NOMO-1 treated with dmso at 0.1 percent for 144 hours (cell line): ENCODE data around the gene ZNF91.
"Not testable (repeated sequence)": the region's sequence is repeated elsewhere in the genome, so short reads cannot be mapped to it uniquely, and the experiment has no call there.

Source experiments
- DNase-seq: peaks from one replicate; lab custom pipeline; 2025; ENCODE audit not compliant: unreplicated experiment; lab: John Stamatoyannopoulos, UW

ZNF91 gene

GRCh38 chr19:23321403-23321802 is 73.9 kb downstream of the ZNF91 start:
- not testable (repeated sequence) for DNase-seq

DNA sequence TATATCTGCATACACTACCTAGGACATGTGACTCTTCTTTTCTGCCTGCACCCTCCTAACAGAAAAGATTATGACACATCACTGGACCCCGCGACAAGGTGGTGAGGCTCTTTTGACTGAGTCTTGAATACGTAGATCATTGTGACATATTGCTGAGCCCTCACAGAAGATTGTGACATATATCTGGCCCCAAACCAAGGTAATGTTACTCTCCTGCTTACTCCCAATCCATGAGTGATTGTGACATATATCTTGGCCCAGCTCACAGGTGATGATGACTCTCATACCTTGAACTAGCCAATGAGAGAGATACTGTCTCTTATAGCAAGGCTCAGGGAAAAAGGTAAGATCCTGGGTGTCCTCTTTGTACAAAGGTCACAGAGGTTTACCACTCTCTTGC is 75.7 kb downstream of the ZNF91 start:
- not testable (repeated sequence) for DNase-seq

DNA sequence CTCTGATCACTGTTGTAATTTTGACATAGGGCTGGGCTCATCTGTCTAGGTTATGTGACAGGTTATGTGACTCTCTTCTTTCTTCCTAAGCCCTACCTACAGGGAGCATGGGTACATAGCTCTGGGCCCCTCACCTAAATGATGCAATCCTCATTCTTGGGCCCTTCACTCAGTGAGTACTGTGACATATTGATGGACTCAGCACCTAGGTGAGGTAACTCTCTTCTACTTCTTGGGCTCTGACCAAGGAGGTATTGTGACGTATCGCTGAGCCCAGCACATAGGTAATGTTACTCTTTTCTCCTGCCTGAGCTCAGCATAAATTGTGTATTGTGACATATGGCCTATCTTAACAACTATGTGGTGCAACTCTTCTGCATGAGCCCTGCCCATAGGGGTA is 76.3 kb downstream of the ZNF91 start:
- DNase-seq, result not testable (repeated sequence)

- DNase-seq, result no peak
Measured at GRCh38 chr19:23318143-23318542, 77.1 kb downstream of the ZNF91 start.

- no peak for DNase-seq
Measured at GRCh38 chr19:23315286-23315685, 80.0 kb downstream of the ZNF91 start.

DNA sequence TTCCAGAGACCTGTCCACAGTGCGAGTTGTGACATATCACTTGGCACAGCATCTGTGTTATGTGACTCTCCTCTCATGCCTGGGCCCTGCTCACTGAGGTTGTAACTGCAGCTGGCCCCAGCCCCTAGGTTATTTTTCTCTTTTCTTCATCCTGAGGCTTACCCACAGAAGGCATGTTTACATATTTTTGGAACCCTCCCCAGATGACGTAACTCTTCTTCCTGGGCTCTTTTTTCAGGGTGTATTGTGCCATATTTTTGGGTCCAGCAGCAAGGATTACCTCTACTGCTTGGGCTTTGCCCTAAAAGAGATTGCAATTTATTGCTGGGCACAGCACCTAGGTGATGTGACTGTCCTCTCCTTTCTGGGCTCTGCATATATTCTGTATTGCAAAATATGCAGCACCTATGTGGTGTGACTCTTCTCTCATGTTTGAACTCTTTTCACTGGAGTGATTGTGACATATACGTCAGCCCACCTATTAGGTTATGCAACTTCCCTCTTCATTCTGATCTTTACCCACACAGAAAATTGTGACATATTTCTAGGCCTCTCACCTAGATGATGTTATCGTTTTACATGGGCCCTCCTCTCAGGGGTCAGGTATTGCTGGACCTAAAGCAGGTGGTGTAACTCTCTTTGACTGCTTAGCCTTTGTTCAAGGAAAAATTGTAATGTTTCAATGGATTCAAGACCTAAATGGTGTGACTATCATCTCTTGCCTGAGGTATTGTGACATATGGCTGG is 80.6 kb downstream of the ZNF91 start:
- DNase-seq, result no peak

DNA sequence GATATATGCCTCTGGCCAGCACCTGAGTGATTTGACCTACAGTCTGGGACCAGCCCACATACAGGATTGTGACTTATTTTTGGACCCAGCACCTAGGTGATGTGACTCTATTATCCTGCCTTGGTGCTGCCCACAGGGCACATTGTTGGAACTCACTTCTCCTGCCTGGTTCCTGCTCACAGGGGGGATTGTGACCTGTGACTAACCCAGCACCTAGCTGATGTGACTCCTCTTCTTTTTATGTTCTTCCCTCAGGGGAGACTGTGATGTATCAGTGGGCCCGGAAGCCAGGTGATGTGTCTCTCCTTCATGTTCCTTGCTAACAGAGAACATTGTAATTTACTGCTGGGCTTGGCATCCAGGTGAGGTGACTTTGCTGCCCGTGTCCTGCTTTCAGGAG is 82.1 kb downstream of the ZNF91 start:
- no peak for DNase-seq

- no peak for DNase-seq
Measured at GRCh38 chr19:23312515-23312914, 82.8 kb downstream of the ZNF91 start.

GRCh38 chr19:23311551-23311950 is 83.7 kb downstream of the ZNF91 start:
- DNase-seq, result no peak

DNA sequence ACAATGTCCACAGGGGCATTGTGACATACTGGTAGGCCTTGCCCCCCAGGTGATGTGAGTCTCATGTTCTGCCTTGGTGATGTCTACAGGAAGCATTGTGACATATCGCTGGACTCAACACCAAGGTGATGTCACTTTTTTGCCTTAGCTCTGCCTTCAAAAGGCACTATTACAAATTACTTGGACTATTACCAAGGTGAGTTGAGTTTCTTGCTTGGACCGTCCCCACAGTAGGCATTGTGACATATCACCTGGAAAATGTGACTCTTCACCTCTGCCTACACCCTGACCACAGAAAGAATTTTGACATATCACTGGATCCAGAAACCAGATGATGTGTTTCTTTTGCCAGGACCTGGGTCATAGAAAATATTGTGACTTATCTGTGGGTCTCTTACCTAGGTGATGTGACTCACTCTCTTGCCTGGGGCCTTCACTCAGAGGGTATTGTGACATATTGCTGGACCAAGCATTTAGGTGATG is 84.5 kb downstream of the ZNF91 start:
- DNase-seq, result no peak

DNA sequence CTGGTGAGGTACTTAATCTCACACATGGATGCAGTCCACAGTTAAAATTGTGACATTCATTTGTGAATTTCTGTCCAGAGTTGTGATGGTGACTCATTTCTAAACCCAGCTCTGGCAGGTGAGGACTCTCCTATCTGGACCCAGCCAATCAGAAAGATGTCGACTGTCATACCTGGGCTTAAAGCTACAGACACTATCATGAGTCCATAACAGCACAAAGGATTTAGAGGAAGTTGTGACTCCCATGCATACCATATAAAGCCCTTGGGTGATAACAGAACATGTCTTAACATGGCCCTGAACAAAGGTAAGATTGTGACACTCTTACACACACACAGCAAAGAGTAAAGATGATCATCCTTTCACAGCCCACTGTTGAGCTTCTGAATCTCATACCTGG is 85.3 kb downstream of the ZNF91 start:
- no peak for DNase-seq

GRCh38 chr19:23305555-23305954 is 89.7 kb downstream of the ZNF91 start:
- DNase-seq, result no peak

DNA sequence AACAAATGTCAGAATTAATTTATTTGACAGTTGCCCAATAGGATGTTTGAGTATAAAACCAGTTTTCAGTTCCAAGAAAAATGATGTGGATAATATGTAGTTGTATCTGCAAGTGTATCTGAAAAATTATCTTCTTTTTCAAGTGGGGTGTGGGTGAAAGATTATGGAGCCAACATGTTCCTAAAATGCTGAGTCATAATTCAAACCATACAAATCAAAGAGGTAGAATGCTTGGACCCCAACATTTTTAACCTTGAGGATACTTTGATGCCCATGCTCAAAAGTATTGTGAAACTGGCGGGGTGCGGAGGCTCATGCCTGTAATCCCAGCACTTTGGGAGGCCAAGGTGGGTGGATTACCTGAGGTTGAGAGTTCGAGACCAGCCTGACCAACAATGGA is 91.0 kb downstream of the ZNF91 start:
- no peak for DNase-seq

GRCh38 chr19:23294141-23294540 is 101.1 kb downstream of the ZNF91 start:
- DNase-seq, result no peak

GRCh38 chr19:23289966-23290365 is 105.3 kb downstream of the ZNF91 start:
- not testable (repeated sequence) for DNase-seq
